GM12892 (cell line): ENCODE measurements around the gene ZNF195.
A peak's percentile ranks its signal among the peaks of the same experiment; 100 is the strongest.
"Not testable (repeated sequence)": the region's sequence is repeated elsewhere in the genome, so short reads cannot be mapped to it uniquely, and the experiment has no call there.

Experiments used
- DNase-seq: peaks from one replicate; pipeline ENCODE4 v3.0.0; 2011; ENCODE audit not compliant: insufficient read length
- FAIRE-seq: peaks from 2 replicates; lab custom pipeline; 2011; peaks lifted over from hg19 to GRCh38; lab: Jason Lieb, UNC
- POLR2A ChIP-seq: IDR thresholded peaks from 2 replicates; pipeline ENCODE4 v1.6.1; 2011; ENCODE audit warnings: low read depth, low read length, control low read depth
- POLR2AphosphoS5 ChIP-seq: IDR thresholded peaks from 2 replicates; pipeline ENCODE4 v1.6.1; 2011; ENCODE audit warnings: low read depth, low read length, control low read depth
- TAF1 ChIP-seq: IDR thresholded peaks from 2 replicates; pipeline ENCODE4 v1.6.1; 2011; ENCODE audit warnings: low read depth, mild to moderate bottlenecking, control low read depth, low read length, borderline replicate concordance

The ZNF195 gene

GRCh38 chr11:3356858-3357257, 22.1 kb downstream of the ZNF195 start:
- TF ChIP-seq POLR2A (no peak; the same call in 1 of the 2 replicates), TAF1 (no peak), POLR2AphosphoS5 (no peak)
- DNase-seq: no peak
- FAIRE-seq: no peak

- DNase-seq (no peak), FAIRE-seq (no peak)
- no peak for TF ChIP-seq TAF1
- TF ChIP-seq POLR2AphosphoS5: no peak
- TF ChIP-seq POLR2A: no peak
Measured at GRCh38 chr11:3353066-3353465, 25.9 kb downstream of the ZNF195 start.

- TF ChIP-seq POLR2A (no peak), TAF1 (no peak), POLR2AphosphoS5 (no peak)
- FAIRE-seq (no peak), DNase-seq (no peak)
Measured at GRCh38 chr11:3347127-3347526, 31.8 kb downstream of the ZNF195 start.

- TF ChIP-seq TAF1: no peak
- TF ChIP-seq POLR2AphosphoS5: no peak
- TF ChIP-seq POLR2A: no peak
- FAIRE-seq: no peak
- no peak for DNase-seq
Measured at GRCh38 chr11:3346587-3346986, 32.4 kb downstream of the ZNF195 start.

- FAIRE-seq (no peak), DNase-seq (no peak)
- TF ChIP-seq POLR2A (no peak), POLR2AphosphoS5 (no peak), TAF1 (no peak)
Measured at GRCh38 chr11:3345736-3346135, 33.2 kb downstream of the ZNF195 start.

GRCh38 chr11:3344327-3345174, 34.4 kb downstream of the ZNF195 start:
- DNase-seq: no peak
- no peak for TF ChIP-seq TAF1
- TF ChIP-seq POLR2A: no peak
- TF ChIP-seq POLR2AphosphoS5: no peak
- no peak for FAIRE-seq

- FAIRE-seq (no peak), DNase-seq (no peak)
- TF ChIP-seq TAF1 (no peak), POLR2A (no peak), POLR2AphosphoS5 (no peak)
Measured at GRCh38 chr11:3342709-3343108, 36.2 kb downstream of the ZNF195 start.

- TF ChIP-seq POLR2A (no peak), POLR2AphosphoS5 (no peak), TAF1 (no peak)
- peak; percentile 51 for FAIRE-seq
- no peak for DNase-seq
Measured at GRCh38 chr11:3341298-3341697, 37.6 kb downstream of the ZNF195 start.

- FAIRE-seq (no peak), DNase-seq (no peak)
- TF ChIP-seq TAF1 (no peak), POLR2AphosphoS5 (no peak), POLR2A (no peak)
Measured at GRCh38 chr11:3340025-3340424, 38.9 kb downstream of the ZNF195 start.

- FAIRE-seq (no peak), DNase-seq (no peak)
- TF ChIP-seq POLR2AphosphoS5 (no peak), POLR2A (no peak), TAF1 (no peak)
Measured at GRCh38 chr11:3339340-3339624, 39.7 kb downstream of the ZNF195 start.

- FAIRE-seq (no peak), DNase-seq (no peak)
- TF ChIP-seq POLR2AphosphoS5: no peak
- TF ChIP-seq TAF1: no peak
- TF ChIP-seq POLR2A: no peak
Measured at GRCh38 chr11:3338569-3339339, 40.2 kb downstream of the ZNF195 start.

- DNase-seq, FAIRE-seq: not testable (repeated sequence)
Measured at GRCh38 chr11:3336420-3336819, 42.5 kb downstream of the ZNF195 start.

GRCh38 chr11:3333157-3333556, 45.8 kb downstream of the ZNF195 start:
- FAIRE-seq, DNase-seq: not testable (repeated sequence)

- not testable (repeated sequence) for DNase-seq, FAIRE-seq
Measured at GRCh38 chr11:3331078-3331477, 47.9 kb downstream of the ZNF195 start.

- DNase-seq: not testable (repeated sequence)
- FAIRE-seq: peak; percentile 66
Measured at GRCh38 chr11:3330064-3330463, 48.9 kb downstream of the ZNF195 start.

- FAIRE-seq, DNase-seq: not testable (repeated sequence)
Measured at GRCh38 chr11:3328503-3328902, 50.4 kb downstream of the ZNF195 start.
